HG03558 (cell line): Measurements from ENCODE around the gene MYG1.
"Not testable (repeated sequence)": the region's sequence is repeated elsewhere in the genome, so short reads cannot be mapped to it uniquely, and the experiment has no call there.

Experiments
- ATAC-seq: cut with Tn5 transposase; IDR thresholded peaks from one replicate; pipeline ENCODE4 v1.9.1; 2021; ENCODE audit warnings: moderate number of reproducible peaks; ENCODE audit not compliant: unreplicated experiment; ENCODE audit errors: extremely low read depth

Gene MYG1

GRCh38 chr12:53279888-53280498 is 19.5 kb upstream of the MYG1 start:
- no peak for ATAC-seq

GRCh38 chr12:53286448-53286847 is 13.0 kb upstream of the MYG1 start:
- no peak for ATAC-seq

- ATAC-seq: no peak
These were observed 11.7 kb upstream of the MYG1 start for GRCh38 chr12:53287741-53288216.

GRCh38 chr12:53288322-53288721 is 11.2 kb upstream of the MYG1 start:
- no peak for ATAC-seq

GRCh38 chr12:53289891-53290290 is 9.6 kb upstream of the MYG1 start:
- ATAC-seq: no peak

GRCh38 chr12:53290661-53291060 is 8.8 kb upstream of the MYG1 start:
- no peak for ATAC-seq

GRCh38 chr12:53292426-53292825 is 7.1 kb upstream of the MYG1 start:
- no peak for ATAC-seq

- peak; percentile 64 for ATAC-seq
These were observed 4.2 kb upstream of the MYG1 start, which contains the start of gene PFDN5 for GRCh38 chr12:53295070-53295890. TSS of gene PFDN5 (plus strand) at chr12:53295542. CDS start at chr12:53295568, 26 bp downstream.

GRCh38 chr12:53295891-53296219 is 3.6 kb upstream of the MYG1 start:
- no peak for ATAC-seq

GRCh38 chr12:53297106-53297505 is 2.4 kb upstream of the MYG1 start:
- not testable (repeated sequence) for ATAC-seq

- ATAC-seq: no peak
These were observed 1.3 kb upstream of the MYG1 start for GRCh38 chr12:53298164-53298563.

GRCh38 chr12:53299101-53299453 is 418 bp upstream of the MYG1 start:
- no peak for ATAC-seq

GRCh38 chr12:53300187-53300586 is 692 bp downstream of the MYG1 start:
- no peak for ATAC-seq

- no peak for ATAC-seq
These were observed 3.4 kb downstream of the MYG1 start for GRCh38 chr12:53302903-53303302.

- ATAC-seq: no peak
These were observed 7.3 kb downstream of the MYG1 start for GRCh38 chr12:53306826-53307225.

GRCh38 chr12:53308276-53308675 is 8.8 kb downstream of the MYG1 start:
- ATAC-seq: no peak

GRCh38 chr12:53313996-53314395 is 14.5 kb downstream of the MYG1 start:
- ATAC-seq: no peak

GRCh38 chr12:53320352-53321195 is 21.1 kb downstream of the MYG1 start:
- no peak for ATAC-seq

GRCh38 chr12:53324113-53324778 is 24.8 kb downstream of the MYG1 start:
- ATAC-seq: no peak

- ATAC-seq: peak; percentile 34
These were observed 25.4 kb downstream of the MYG1 start for GRCh38 chr12:53324779-53325510.
